Fibroblast of skin of scalp (primary cell): ENCODE results near the gene NLGN1. TPM values are rescaled to one million over a fixed set of nuclear protein-coding genes. Genes with fewer than 3 reads are reported as not detected.
"Not testable (repeated sequence)": the region's sequence is repeated elsewhere in the genome, so short reads cannot be mapped to it uniquely, and the experiment has no call there.

Source experiments
- DNase-seq: peaks from one replicate; pipeline ENCODE4 v3.0.0-alpha.2; 2013
- polyA plus RNA-seq, 2 experiments: library from polyadenylated mRNA; unstranded; fragments of 120-200 nt; gene quantifications; one replicate each; pipeline ENCODE4 v1.2.1, GENCODE V29; 2013; ENCODE audit not compliant: insufficient read length in 2 of 2

Gene NLGN1
- polyA plus RNA-seq (2013, experiment 1 of 2; ENCODE audit: insufficient read length), result 2.1 TPM
- 2.3 TPM for polyA plus RNA-seq (2013, experiment 2 of 2; ENCODE audit: insufficient read length)

DNA sequence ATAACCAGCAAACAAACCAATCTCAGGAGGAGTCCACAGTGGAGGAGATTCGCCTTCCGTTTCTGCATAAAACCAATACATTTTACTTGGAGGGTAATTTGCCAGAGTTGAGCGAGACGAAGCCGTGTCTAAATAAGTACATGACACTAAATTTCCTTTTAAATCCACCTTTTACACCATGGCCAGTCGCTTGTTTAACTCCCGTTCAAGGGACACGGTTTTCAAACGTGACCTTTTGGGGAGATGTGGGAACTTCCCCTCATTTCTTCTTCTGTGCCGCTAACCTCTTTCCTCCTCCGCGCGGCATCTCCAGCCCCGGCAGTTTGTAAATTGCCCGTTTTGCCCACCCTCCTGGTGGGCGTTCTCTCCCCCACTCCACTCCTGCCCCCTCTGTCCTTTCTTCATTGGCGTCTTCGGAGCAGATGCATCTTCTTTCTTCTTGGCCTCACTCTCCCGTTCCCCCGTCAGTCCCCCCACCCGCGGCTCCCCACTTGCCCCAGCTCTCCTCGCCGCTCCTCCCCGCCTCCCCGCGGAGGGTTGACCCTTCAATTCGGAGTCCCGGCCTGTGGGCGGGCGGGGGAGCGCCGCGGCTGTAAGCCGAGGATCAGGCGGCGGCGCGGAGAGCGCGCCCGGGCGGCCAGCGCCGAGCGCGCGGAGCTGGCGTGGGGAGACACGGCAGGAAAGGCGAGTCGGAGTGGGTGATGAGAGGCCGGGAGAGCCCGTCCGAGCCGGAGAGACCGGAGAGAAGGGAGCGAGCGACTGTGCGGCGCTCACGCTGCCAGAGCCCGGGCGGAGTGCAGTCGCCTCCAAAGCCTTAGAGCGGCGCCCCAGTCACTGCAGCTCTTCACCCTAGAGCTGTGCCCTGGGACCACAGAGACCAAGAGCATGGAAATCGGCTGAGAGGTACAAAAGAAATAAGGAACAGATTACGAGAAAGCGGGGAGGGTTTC is at the start of gene NLGN1:
Gene NLGN1, plus strand, starts transcription at position 584 of the 950 bp plus-strand sequence.
- DNase-seq, result peak; percentile 75

- no peak for DNase-seq
Measured at GRCh38 chr3:173351886-173352285, 45.7 kb upstream of the NLGN1 start.

- DNase-seq, result not testable (repeated sequence)
Measured at GRCh38 chr3:173353137-173353536, 44.4 kb upstream of the NLGN1 start.

- no peak for DNase-seq
Measured at GRCh38 chr3:173354124-173354523, 43.4 kb upstream of the NLGN1 start.

GRCh38 chr3:173371848-173372487 is 25.6 kb upstream of the NLGN1 start:
- peak; percentile 38 for DNase-seq

GRCh38 chr3:173380681-173381080 is 16.9 kb upstream of the NLGN1 start:
- no peak for DNase-seq

DNA sequence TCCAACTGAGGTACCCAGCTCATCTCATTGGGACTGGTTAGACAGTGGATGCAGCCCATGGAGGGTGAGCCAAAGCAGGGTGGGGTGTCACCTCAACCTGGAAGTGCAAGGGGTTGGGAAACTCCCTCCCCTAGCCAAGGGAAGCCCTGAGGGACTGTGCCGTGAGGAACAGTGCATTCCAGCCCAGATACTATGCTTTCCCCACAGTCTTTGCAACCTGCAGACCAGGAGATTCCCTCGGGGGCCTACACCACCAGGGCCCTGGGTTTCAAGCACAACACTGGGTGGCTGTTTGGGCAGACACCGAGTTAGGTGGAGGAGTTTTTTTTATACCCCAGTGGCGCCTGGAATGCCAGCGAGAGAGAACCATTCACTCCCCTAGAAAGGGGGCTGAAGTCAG is 15.6 kb upstream of the NLGN1 start:
- DNase-seq, result not testable (repeated sequence)

GRCh38 chr3:173395073-173395411 is 2.5 kb upstream of the NLGN1 start:
- DNase-seq, result no peak

DNA sequence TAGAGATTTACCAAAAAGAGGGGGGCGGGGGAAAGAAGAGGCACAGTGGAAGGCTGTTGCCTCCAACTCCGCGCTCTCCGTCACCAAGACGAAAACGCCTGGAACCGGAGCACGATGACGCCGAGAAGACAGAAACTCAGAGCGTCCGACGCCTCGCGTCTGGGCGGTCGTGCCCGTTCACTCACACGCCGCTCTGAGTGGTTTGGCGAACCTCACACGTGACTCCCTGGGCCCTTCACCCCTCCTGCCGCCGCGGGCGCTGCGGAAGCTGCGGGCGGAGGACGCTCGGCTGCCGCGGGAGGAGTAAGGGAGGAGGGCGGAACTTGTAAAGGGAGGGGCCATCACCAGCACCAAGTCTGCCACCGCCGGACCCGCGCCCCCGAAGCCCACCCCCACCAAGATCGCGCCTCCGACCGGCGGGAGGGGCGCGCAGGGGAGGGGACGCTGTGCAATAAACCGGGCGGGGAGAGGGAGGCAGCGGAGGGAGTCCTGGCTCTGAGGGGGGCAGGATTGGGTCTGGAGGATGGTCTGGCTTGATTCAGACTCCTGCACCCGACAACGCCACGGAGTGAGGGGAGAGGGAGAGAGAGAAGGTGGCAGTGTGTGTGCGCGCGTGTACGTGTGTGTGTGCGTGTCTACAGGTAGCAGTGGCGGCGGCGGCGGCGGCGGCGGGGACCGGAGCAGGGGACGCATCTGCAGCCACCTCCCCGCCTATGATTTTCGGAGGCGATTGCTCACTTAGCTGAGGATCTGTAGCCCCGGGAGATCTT is 1.9 kb upstream of the NLGN1 start:
- peak; percentile 83 for DNase-seq

- no peak for DNase-seq
Measured at GRCh38 chr3:173396191-173397041, 1.1 kb upstream of the NLGN1 start.

GRCh38 chr3:173398111-173398479 is 551 bp downstream of the NLGN1 start:
- peak; percentile 55 for DNase-seq

DNA sequence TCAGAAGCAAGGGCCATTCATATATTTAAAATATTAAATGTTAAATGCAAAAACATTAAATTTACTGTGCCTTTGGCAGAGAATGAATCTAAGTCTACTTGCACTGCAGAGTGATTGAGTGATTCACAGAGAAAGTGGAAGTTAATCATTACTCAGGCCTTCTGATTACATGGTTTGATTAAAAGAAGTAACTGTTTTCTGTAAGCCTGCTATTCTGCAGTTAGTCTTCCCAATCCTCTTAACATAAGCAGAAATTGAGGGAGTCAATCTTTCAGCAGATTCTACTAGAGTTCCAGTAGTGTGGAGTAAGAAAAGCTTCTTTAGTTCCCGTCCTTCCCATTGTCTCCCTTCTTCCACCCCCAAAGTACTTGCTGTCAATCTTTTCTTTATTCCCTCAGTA is 1.5 kb downstream of the NLGN1 start:
- no peak for DNase-seq

GRCh38 chr3:173401369-173401768 is 3.8 kb downstream of the NLGN1 start:
- no peak for DNase-seq

DNA sequence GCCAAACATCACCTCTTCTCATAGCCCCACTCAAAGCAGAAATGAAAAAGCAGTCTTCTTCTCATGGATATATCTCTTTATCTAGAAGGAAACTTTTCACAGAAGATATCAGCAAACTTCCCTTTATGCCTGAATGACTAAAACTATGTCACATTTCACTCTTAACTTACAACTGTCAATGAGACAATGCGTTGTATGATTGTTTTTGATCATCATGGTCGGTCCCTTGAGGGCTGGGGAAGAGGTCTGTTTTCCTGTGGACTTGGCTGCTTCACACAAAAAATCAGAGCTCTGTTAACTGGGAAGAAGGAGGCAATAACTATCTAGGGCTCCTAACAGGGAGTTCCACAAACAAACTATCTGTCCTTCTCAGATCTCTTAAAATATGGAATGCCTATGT is 5.1 kb downstream of the NLGN1 start:
- DNase-seq, result no peak

DNA sequence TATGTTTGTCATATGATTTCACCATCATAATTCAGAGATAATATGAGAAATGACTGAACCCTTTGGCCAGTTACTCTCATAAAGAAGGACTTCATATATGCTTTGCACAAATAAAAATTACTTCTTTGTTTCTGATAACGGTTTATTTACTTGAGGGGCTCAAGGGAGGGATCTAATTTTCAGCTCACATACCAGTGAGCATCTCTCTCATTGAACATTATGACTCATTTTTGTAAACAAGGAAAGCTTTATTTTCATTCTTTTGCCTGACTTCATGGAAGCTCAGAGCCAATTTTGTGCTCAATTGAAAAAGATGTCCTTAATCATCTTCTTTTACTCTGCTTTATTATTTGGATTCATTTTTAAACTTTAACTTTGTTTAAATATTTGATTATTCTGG is 5.8 kb downstream of the NLGN1 start:
- DNase-seq, result no peak

DNA sequence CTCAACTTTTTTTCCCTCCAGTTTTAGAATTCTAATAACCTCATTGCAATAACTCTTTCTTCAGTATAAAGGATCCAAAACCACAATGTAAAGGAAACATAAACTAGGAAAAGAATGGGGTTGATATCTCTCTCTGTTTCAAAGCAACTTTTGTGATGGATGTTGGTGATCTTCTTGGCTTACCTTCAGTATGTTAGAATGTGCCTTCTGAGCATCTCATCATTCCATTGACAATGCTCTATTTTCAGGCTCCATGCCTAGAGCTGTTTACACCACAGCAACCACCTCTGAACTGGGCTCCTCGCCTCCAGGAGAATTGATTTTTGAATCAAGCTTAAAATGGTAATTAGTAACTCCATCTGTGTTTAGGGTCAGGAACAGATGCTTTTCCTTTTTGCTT is 6.6 kb downstream of the NLGN1 start:
- DNase-seq, result no peak

DNA sequence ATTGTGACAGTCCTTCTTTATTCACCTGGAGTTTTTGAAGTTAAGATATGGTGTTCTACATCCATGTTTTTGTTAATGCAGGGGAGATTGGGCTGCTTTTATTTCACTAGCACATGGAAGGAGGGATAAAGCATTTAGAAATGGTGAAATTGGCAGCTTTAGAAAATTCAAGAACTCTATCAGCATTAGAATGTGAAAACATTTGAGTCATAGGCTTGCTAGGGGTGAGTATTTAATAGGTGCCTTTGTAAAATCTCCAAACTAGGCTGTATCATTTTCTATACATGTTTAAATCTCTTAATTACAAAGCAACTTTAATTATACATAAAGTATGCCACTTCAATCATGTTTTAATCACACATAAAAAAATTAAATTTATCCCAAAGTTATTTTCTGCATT is 12.9 kb downstream of the NLGN1 start:
- DNase-seq, result no peak

DNA sequence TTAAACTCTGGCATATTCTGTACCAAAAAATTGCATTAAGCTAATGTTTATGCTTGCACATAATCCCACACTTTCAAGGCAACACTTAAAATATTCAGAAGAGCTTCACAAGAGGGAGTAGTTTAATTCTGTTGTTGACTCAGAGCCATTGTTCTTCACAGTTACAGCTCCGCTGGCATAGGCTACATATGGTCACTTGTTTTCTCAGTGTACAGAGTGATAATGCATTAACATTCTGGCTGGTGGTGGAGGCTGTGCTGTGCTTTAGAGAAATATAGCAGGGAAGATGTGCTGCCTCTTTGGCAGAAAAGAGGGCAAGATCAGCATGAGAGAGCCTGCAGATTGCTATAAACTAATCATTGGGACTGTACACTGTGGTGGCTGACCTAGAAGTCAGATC is 13.3 kb downstream of the NLGN1 start:
- no peak for DNase-seq

DNA sequence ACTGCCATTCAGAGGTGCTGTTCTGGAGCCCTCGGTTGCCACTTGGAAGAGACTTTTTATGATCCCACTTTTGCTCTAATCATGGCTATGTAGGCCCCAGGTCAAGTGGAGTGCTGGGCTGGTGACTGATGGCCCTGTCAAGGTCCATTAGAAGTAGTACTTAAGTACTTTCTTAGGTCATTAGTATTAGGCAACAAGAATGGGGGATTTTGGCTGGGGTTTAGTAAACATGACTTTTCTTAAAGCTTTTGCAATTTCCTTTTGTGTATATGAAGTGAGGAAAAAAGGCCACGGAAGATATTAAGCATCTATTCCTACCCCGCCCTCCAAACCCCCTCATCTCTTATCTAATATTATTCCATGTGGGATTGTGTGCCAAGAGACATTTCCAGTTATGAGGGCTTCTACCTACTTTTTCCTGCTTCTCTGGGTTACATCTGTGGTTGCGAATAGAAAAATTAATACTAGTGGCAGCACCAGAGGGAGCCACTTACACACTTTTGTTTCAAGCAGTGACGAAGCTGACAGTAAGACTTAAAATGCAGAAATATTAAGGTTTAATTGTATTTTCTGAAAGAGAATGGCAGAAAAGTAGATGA is 13.9 kb downstream of the NLGN1 start:
- peak; percentile 51 for DNase-seq

GRCh38 chr3:173416070-173416469 is 18.5 kb downstream of the NLGN1 start:
- DNase-seq, result no peak

GRCh38 chr3:173429076-173429475 is 31.5 kb downstream of the NLGN1 start:
- no peak for DNase-seq

DNA sequence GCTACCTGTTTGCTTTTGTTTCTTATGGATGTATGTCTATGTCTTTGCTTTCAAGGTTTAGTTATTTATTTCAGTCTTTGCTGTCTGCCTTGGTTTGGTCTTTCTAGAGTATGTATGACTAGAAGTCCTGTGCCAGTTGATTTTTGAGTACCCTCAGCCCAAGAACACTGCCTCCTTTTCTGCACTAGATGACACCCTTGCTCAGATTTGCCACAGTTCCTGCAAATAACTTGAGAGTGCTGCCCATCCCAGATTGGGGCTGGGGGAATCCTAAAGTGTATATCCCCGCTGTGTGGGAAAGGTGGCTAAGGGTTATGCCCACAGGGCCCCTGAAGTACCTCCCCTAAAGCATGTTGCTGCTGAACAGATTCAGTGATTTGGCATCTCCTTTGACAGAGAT is 32.0 kb downstream of the NLGN1 start:
- no peak for DNase-seq
